Endometrial microvascular endothelial cells (primary cell): ENCODE results near the gene SRSF11. TPM values are rescaled to one million over a fixed set of nuclear protein-coding genes. Genes with fewer than 3 reads are reported as not detected.
"Not testable (repeated sequence)": the region's sequence is repeated elsewhere in the genome, so short reads cannot be mapped to it uniquely, and the experiment has no call there.

ENCODE experiments used
- in situ Hi-C: cut with HindIII; loops from 2 replicates; pipeline ENCODE4 v1.10.0; 2017; ENCODE audit warnings: low sequenced_read_pairs, low pct_unique_long_range_greater_than_20kb; ENCODE audit errors: inconsistent ontology term
- total RNA-seq: library from RNA; depleted of rRNA; stranded (reverse); fragments of >200 nt; gene quantifications from one replicate; pipeline ENCODE4 v1.2.3, GENCODE V29; 2015; ENCODE audit errors: inconsistent ontology term

Gene SRSF11
- total RNA-seq = 127 TPM

- in situ Hi-C loops = no loop called here
Measured at GRCh38 chr1:70221238-70222121, at the start of gene SRSF11. SRSF11 (plus strand) TSS chr1:70221380; CDS start chr1:70221637, 257 bp downstream.

GRCh38 chr1:70171512-70171911 lies 49.7 kb upstream of the SRSF11 start:
- in situ Hi-C loops = no loop called here

GRCh38 chr1:70185181-70185580 lies 36.0 kb upstream of the SRSF11 start:
- in situ Hi-C loops = not testable (repeated sequence)

GRCh38 chr1:70188522-70188921 lies 32.7 kb upstream of the SRSF11 start:
- in situ Hi-C loops = no loop called here

GRCh38 chr1:70190180-70190579 lies 31.0 kb upstream of the SRSF11 start:
- in situ Hi-C loops = no loop called here

- in situ Hi-C loops = not testable (repeated sequence)
Measured at GRCh38 chr1:70192446-70192845, 28.7 kb upstream of the SRSF11 start.

- in situ Hi-C loops = no loop called here
Measured at GRCh38 chr1:70194601-70195000, 26.6 kb upstream of the SRSF11 start.

- in situ Hi-C loops = no loop called here
Measured at GRCh38 chr1:70195342-70195741, 25.8 kb upstream of the SRSF11 start.

- in situ Hi-C loops = no loop called here
Measured at GRCh38 chr1:70196333-70196732, 24.8 kb upstream of the SRSF11 start.

GRCh38 chr1:70200065-70200464 lies 21.1 kb upstream of the SRSF11 start:
- in situ Hi-C loops = no loop called here

- in situ Hi-C loops = no loop called here
Measured at GRCh38 chr1:70202173-70202758, 18.9 kb upstream of the SRSF11 start.

- in situ Hi-C loops = no loop called here
Measured at GRCh38 chr1:70204139-70204538, 17.0 kb upstream of the SRSF11 start.

GRCh38 chr1:70204600-70204999 lies 16.6 kb upstream of the SRSF11 start:
- in situ Hi-C loops = no loop called here

GRCh38 chr1:70205071-70205433 lies 16.1 kb upstream of the SRSF11 start:
- in situ Hi-C loops = no loop called here

GRCh38 chr1:70205434-70206118 lies 15.6 kb upstream of the SRSF11 start, which contains the start of gene LRRC40:
LRRC40 (minus strand) TSS chr1:70205579; CDS start chr1:70205540, 39 bp downstream.
- in situ Hi-C loops = no loop called here

GRCh38 chr1:70206833-70207232 lies 14.3 kb upstream of the SRSF11 start:
- in situ Hi-C loops = not testable (repeated sequence)

GRCh38 chr1:70207492-70207891 lies 13.7 kb upstream of the SRSF11 start:
- in situ Hi-C loops = no loop called here

- in situ Hi-C loops = no loop called here
Measured at GRCh38 chr1:70208292-70208691, 12.9 kb upstream of the SRSF11 start.

- in situ Hi-C loops = no loop called here
Measured at GRCh38 chr1:70210820-70211219, 10.4 kb upstream of the SRSF11 start.

- in situ Hi-C loops = no loop called here
Measured at GRCh38 chr1:70211541-70211940, 9.6 kb upstream of the SRSF11 start.
